ENCODE results near the gene ZNF76.

The ZNF76 gene

DNA sequence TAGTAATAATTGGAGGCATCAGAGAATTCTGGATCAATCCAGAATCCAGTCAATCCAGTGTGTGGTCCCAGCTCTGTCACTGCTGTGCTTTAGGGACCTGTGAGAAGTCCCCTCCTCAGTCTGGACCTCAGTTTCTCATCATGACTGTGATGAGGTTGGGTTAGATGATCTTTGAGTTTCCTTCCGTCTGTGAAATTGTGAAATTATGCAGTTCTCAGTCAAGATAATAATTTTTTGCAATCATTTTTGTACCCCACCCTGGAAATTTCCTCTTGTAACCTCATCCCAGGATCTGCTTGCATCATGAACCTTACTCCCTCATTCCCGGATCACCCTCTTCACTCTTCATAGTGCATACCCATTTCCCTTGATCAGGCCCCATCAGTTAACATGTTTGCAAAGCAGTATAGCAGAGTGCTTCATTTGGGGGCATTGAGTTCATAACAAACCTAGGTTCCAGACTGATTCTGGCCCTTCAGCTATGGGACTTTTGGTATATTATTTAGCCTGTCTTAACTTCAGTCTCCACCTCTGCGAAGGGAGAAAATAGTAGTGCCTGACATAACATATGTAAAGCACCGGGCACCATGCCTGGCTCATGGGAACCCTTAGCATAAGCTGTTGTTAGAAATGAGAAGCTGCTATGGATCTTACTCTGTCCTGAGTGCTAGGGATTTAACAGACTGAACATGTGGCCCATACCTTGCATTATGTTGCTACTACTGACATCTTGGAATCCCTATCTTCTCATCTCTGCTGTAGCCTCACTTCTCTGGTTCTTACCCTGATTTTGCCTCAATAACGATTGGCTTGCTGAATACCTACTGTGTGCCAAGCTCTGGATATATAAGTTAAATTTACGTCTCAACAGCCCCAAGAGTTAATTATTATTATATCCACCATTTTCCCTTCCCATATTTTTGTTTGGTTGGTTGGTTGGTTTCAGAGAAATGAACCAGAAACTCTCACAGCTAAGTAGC, 1.3 kb downstream of the ZNF76 start:
- in situ Hi-C loops (cut with HindIII; ENCODE audit: low pct_ligation_motif_present, low pct_unique_long_range_greater_than_20kb, low sequenced_read_pairs), result no loop called here
- DNase-seq, result no peak

- DNase-seq, result no peak
- in situ Hi-C loops (cut with HindIII; ENCODE audit: low pct_ligation_motif_present, low pct_unique_long_range_greater_than_20kb, low sequenced_read_pairs), result no loop called here
Observed at GRCh38 chr6:35262596-35262995, 3.1 kb downstream of the ZNF76 start.

DNA sequence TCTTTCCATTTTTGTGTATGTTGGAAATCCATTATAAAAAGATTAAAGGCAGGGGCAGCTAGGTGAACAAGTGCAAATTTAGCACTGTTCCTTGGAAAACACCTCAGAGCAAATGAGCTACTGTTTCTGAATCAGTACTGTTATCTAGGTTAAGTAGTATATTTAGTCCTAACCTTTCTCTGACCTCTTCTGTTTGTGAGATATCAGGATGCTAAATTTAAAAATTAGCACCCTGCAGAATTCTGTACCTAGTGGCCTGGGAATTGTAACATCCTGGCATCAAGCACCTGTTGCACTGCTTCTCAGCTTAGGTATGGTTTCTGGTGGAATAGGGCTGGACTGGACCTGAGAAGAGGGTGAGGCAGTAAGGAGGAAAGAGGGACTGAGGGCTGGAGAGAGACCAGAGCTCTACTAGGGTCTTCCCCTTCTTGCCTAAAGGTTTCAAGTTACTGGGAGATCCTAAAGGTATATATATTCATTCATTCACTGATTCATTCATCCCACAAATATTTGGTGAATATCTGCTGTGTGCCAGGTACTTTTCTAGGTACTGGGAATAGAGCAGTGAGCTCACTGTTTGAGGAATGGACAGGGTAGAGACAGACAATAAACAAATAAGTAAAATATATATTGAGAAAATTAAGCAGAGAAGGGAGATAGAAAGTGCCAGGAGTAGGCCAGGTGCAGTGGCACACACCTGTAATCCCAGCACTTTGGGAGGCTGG, 5.2 kb downstream of the ZNF76 start:
- in situ Hi-C loops (cut with HindIII; ENCODE audit: low pct_ligation_motif_present, low pct_unique_long_range_greater_than_20kb, low sequenced_read_pairs), result no loop called here
- no peak for DNase-seq

GRCh38 chr6:35265523-35265922, 6.0 kb downstream of the ZNF76 start:
- in situ Hi-C loops (cut with HindIII; ENCODE audit: low pct_ligation_motif_present, low pct_unique_long_range_greater_than_20kb, low sequenced_read_pairs), result no loop called here
- DNase-seq, result no peak

GRCh38 chr6:35267446-35267845, 7.9 kb downstream of the ZNF76 start:
- no peak for DNase-seq
- in situ Hi-C loops (cut with HindIII; ENCODE audit: low pct_ligation_motif_present, low pct_unique_long_range_greater_than_20kb, low sequenced_read_pairs), result no loop called here

GRCh38 chr6:35267897-35268296, 8.4 kb downstream of the ZNF76 start:
- DNase-seq, result no peak
- in situ Hi-C loops (cut with HindIII; ENCODE audit: low pct_ligation_motif_present, low pct_unique_long_range_greater_than_20kb, low sequenced_read_pairs), result no loop called here

DNA sequence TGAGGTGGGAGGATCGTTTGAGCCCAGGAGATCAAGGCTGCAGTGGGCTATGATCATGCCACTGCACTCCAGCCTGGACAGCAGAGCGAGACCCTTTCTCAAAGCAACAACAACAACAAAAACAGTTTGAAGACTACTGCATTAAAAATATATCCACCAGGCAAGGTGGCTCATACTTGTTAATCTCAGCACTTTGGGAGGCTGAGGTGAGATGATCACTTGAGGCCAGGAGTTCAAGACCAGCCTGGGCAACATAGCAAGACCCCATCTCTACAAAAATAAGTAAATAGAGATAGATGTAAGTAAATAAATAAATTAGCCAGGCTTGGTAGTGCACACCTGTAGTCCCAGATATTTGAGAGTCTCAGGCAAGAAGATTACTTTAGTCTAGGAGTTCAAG, 12.5 kb downstream of the ZNF76 start:
- in situ Hi-C loops (cut with HindIII; ENCODE audit: low pct_ligation_motif_present, low pct_unique_long_range_greater_than_20kb, low sequenced_read_pairs), result no loop called here
- DNase-seq, result no peak

- in situ Hi-C loops (cut with HindIII; ENCODE audit: low pct_ligation_motif_present, low pct_unique_long_range_greater_than_20kb, low sequenced_read_pairs), result no loop called here
- DNase-seq, result no peak
Observed at GRCh38 chr6:35273822-35274559, 14.5 kb downstream of the ZNF76 start.

- in situ Hi-C loops (cut with HindIII; ENCODE audit: low pct_ligation_motif_present, low pct_unique_long_range_greater_than_20kb, low sequenced_read_pairs), result no loop called here
- DNase-seq, result no peak
Observed at GRCh38 chr6:35275744-35276260, 16.3 kb downstream of the ZNF76 start.

DNA sequence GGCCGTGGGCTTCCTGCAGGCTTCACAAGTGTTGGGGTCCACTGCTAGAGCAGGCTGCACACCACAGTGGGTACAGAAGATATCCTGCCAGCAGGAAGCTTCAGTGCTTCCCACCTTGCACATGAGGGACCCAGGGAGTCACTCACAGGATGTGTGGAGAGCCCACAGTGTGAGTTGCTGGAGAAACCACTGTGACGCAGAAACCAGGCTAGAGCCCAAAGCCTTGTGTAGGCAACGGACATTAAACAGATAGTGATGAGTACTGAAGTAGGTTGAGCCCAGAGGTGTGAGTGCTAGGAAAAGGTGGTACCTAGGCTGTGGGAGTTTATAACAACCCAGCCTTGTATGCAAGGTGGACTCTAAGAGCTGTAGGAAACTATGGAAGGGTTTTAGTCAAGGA, 19.2 kb downstream of the ZNF76 start:
- in situ Hi-C loops (cut with HindIII; ENCODE audit: low pct_ligation_motif_present, low pct_unique_long_range_greater_than_20kb, low sequenced_read_pairs), result no loop called here
- no peak for DNase-seq

GRCh38 chr6:35280903-35281302, 21.4 kb downstream of the ZNF76 start:
- DNase-seq, result peak; percentile 31
- in situ Hi-C loops (cut with HindIII; ENCODE audit: low pct_ligation_motif_present, low pct_unique_long_range_greater_than_20kb, low sequenced_read_pairs), result no loop called here

DNA sequence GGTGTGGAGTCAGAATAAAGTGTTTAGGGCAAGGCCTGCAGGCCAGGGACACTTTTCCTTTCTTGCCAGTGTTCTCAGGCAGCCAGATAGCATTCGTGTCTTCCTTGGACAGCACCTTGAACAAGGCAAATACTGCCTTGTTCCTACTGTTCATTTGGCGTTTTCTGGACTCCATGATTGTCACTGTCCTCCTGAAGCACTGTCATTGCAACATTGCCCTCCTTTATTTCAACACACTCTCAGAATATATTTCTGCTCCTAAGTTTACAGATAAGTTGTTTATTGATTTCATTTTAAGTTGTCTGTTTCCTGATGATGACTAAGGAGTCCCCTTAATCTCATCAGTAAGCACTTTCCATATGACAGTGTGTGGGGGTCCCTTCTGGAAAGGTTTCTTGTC, 22.9 kb downstream of the ZNF76 start:
- DNase-seq, result no peak
- in situ Hi-C loops (cut with HindIII; ENCODE audit: low pct_ligation_motif_present, low pct_unique_long_range_greater_than_20kb, low sequenced_read_pairs), result no loop called here

GRCh38 chr6:35283361-35283760, 23.8 kb downstream of the ZNF76 start:
- no peak for DNase-seq
- in situ Hi-C loops (cut with HindIII; ENCODE audit: low pct_ligation_motif_present, low pct_unique_long_range_greater_than_20kb, low sequenced_read_pairs), result no loop called here

DNA sequence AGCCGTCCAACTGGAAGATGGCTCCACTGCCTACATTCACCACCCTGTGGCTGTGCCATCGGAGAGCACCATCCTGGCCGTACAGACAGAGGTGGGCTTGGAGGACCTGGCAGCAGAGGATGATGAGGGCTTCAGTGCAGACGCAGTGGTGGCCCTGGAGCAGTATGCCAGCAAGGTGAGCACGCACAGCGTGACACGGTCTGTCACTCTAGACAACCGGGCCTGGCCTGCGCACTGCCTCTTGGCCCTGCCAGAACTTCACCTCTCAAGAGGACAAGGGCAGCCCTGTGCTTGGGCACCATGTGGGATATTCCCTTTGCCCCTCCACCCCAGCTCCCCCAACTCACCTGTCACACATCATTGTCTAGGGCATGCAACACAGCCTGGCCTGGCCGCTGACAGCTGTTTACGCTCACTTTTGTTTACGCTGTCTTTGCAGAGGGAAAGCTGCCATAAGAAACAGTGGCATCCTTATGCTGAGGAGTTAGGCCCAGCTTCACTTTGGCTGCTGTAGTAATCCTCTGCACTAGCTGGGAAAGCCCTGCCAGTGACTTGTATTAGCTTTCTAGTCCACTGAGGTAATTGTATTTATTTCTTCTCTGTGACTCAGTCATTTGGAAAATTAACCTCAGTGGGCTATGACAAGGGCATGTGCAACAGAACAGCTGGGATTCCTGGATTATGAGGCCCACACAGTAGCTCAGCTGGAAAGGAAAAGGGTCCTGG, 28.3 kb downstream of the ZNF76 start:
- in situ Hi-C loops (cut with HindIII; ENCODE audit: low pct_ligation_motif_present, low pct_unique_long_range_greater_than_20kb, low sequenced_read_pairs), result no loop called here

GRCh38 chr6:35288834-35289233, 29.3 kb downstream of the ZNF76 start:
- in situ Hi-C loops (cut with HindIII; ENCODE audit: low pct_ligation_motif_present, low pct_unique_long_range_greater_than_20kb, low sequenced_read_pairs), result no loop called here
- DNase-seq, result no peak

More for the DNA sequence above, 28.3 kb downstream of the ZNF76 start:
- DNase-seq, result no peak

- in situ Hi-C loops (cut with HindIII; ENCODE audit: low pct_ligation_motif_present, low pct_unique_long_range_greater_than_20kb, low sequenced_read_pairs), result no loop called here
- no peak for DNase-seq
Observed at GRCh38 chr6:35291491-35291890, 32.0 kb downstream of the ZNF76 start.

- in situ Hi-C loops (cut with HindIII; ENCODE audit: low pct_ligation_motif_present, low pct_unique_long_range_greater_than_20kb, low sequenced_read_pairs), result no loop called here
Observed at GRCh38 chr6:35292494-35292893, 33.0 kb downstream of the ZNF76 start.

GRCh38 chr6:35293681-35294080, 34.1 kb downstream of the ZNF76 start:
- in situ Hi-C loops (cut with HindIII; ENCODE audit: low pct_ligation_motif_present, low pct_unique_long_range_greater_than_20kb, low sequenced_read_pairs), result no loop called here
- DNase-seq, result no peak

More at GRCh38 chr6:35292494-35292893, 33.0 kb downstream of the ZNF76 start:
- DNase-seq, result no peak

Measured in ACHN (cell line).